ENCODE results near the gene DLGAP5. TPM values are rescaled to one million over a fixed set of nuclear protein-coding genes. Genes with fewer than 3 reads are reported as not detected.

Gene DLGAP5
- total and polyA plus RNA-seq, 2 of the 4 experiments (the other 2 are of a cell fraction), result 14.9 to 19.0 TPM

GRCh38 chr14:55125403-55125802 is 66.0 kb downstream of the DLGAP5 start:
- Histone ChIP-seq H3K14ac (replicated peaks; ENCODE audit: low read depth, low read length) (no peak overlapping the region), H4K5ac (ENCODE audit: low read depth, low read length) (no peak overlapping the region), H3K4me2 (ENCODE audit: low read depth, low read length) (no peak overlapping the region), H3K4me3 (ENCODE audit: insufficient read depth, low read depth, low read length) (no peak overlapping the region), H3K36me3 (ENCODE audit: control insufficient read depth, insufficient read depth, low read length) (no peaks in the 10 kb centered on the region), H2BK20ac (ENCODE audit: low read depth, low read length) (no peak overlapping the region), H2BK15ac (ENCODE audit: low read depth, low read length) (0 out of 3 replicates have a peak overlapping the region, but pooled peaks have one; percentile 20), H4K91ac (ENCODE audit: insufficient read depth, low read depth, low read length) (no peak overlapping the region; the same call in 1 of the 2 replicates), H2AK5ac (ENCODE audit: low read depth, low read length) (peak overlapping the region; percentile 50), H3K27me3 (ENCODE audit: control insufficient read depth, insufficient read depth, low read length) (no peaks in the 10 kb centered on the region), H3K27ac (ENCODE audit: insufficient read depth, low read length) (no peak overlapping the region), H3K23ac (ENCODE audit: low read depth, low read length) (no peak overlapping the region), H3K56ac (ENCODE audit: extremely low read depth, insufficient read depth, low read length) (no peak overlapping the region), H3K18ac (ENCODE audit: low read depth, low read length) (no peak overlapping the region), H2BK120ac (ENCODE audit: low read depth, low read length) (no peak overlapping the region; the same call in 1 of the 2 replicates), H3K4me1 (ENCODE audit: control insufficient read depth, insufficient read depth, low read length) (peaks cover 16% of the 10 kb centered on the region), H4K20me1 (ENCODE audit: insufficient read depth, low read length) (peaks cover 8% of the 10 kb centered on the region), H2AFZ (replicated peaks; ENCODE audit: low read length, poor library complexity) (peak overlapping the region; percentile 38), H2BK5ac (ENCODE audit: low read depth, low read length, poor library complexity, severe bottlenecking) (no peak overlapping the region), H3K9me1 (ENCODE audit: insufficient read depth, low read length) (peaks cover 5% of the 10 kb centered on the region), H3K4ac (ENCODE audit: low read depth, low read length) (peak overlapping the region; percentile 36), H4K8ac (ENCODE audit: low read depth in 2 of 2, low read length in 2 of 2) (no peak overlapping the region), H2AK9ac (replicated peaks; ENCODE audit: low read depth, low read length, poor library complexity) (peak overlapping the region; percentile 62), H3K79me1 (ENCODE audit: low read depth in 1 of 2, low read length in 2 of 2) (peaks cover 0 to 7% of the 10 kb centered on the region in 2 experiments; a peak in 3 of 4 replicates), H3K9me3 (ENCODE audit: control insufficient read depth, insufficient read depth, low read length) (no peaks in the 10 kb centered on the region), H3K9ac (ENCODE audit: low read depth, low read length) (no peak overlapping the region)
- CTCF ChIA-PET, result no interaction called here
- no peak for ATAC-seq (ENCODE audit: low read depth)
- dilution Hi-C loops (cut with HindIII; ENCODE audit: low sequenced_read_pairs, unreplicated experiment), result no loop called here
- WGBS, 2 experiments (ENCODE audit: extremely low coverage in 2 of 2, insufficient read length in 1 of 2), result 100% methylated on average over 1 of the region's 3 CpGs; no CpG with 5 or more reads in 1 of the 2 experiments
- TF ChIP-seq CHD1 (IDR thresholded peaks at IDR 0.05; ENCODE audit: low read depth, low read length) (no peak), BHLHE40 (IDR thresholded peaks at IDR 0.05; ENCODE audit: low read depth, low read length) (no peak)
- no peak for DNase-seq
- in situ Hi-C loops (cut with MboI; ENCODE audit: low sequenced_read_pairs), result no loop called here
- no TSS peak for BruUV-seq (replicated peaks)
- POLR2A ChIA-PET (ENCODE audit: unreplicated experiment), result no interaction called here
- intact Hi-C loops (cut with micrococcal nuclease), result loop anchor here (5.0 kb wide), 1 partner anchor 33 kb away; no protein-coding TSS in a partner anchor
